ENCODE data around the gene RNH1. TPM values are rescaled to one million over a fixed set of nuclear protein-coding genes. Genes with fewer than 3 reads are reported as not detected.
A peak's percentile ranks its signal among the peaks of the same experiment; 100 is the strongest.

The RNH1 gene
- total RNA-seq, 2 donors from 2014 or later, result 185 to 248 TPM

DNA sequence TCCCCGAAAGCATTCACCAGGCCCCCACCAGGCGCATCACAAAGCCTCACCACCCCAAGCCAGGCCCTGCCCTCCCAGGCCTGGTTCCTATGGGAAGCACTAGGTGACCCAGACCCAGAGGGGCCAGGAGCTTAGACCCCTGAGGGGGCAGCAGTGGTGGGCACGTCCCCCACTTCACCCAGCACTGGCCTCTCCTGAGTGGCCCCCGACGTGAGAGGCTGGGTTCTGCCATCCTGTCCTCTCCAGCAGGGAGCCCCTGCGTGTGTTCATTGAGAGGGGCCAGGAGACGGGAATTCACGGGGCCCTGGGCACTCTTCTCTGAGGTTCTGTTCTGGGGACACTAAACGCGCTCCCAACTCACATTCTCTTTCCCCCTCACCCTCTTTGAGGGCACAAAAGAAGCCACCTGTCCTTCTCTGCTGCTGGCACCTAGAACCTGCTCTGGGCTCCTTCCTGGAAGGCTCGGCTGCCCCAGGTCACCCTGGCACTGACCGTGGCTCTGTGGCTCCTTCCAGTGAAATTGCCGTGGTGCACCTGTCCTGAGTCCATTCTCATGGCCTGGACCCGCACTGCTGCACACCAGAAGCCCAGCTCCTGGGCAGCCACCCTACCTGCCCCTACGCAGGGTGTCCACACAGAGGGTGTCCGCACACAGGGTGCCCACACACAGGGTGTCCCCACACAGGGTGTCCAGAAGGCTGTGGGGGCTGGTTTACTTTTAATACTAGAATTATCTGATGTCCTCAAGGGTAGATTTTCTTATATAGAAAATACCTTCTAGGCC, 44.7 kb downstream of the RNH1 start:
- Histone ChIP-seq H3K36me3 (peaks cover 4% of the 10 kb centered on the region), H3K27me3 (no peaks in the 10 kb centered on the region), H3K4me1 (peaks cover 0 to 25% of the 10 kb centered on the region in 2 donors), H3K27ac (no peak overlapping the region), H3K9me3 (no peaks in the 10 kb centered on the region), H3K4me3 (no peak overlapping the region)
- DNase-seq (ENCODE audit: low spot score), result no peak
- TF ChIP-seq, protein P1, sequence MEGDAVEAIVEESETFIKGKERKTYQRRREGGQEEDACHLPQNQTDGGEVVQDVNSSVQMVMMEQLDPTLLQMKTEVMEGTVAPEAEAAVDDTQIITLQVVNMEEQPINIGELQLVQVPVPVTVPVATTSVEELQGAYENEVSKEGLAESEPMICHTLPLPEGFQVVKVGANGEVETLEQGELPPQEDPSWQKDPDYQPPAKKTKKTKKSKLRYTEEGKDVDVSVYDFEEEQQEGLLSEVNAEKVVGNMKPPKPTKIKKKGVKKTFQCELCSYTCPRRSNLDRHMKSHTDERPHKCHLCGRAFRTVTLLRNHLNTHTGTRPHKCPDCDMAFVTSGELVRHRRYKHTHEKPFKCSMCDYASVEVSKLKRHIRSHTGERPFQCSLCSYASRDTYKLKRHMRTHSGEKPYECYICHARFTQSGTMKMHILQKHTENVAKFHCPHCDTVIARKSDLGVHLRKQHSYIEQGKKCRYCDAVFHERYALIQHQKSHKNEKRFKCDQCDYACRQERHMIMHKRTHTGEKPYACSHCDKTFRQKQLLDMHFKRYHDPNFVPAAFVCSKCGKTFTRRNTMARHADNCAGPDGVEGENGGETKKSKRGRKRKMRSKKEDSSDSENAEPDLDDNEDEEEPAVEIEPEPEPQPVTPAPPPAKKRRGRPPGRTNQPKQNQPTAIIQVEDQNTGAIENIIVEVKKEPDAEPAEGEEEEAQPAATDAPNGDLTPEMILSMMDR (IDR thresholded peaks at IDR 0.05), result no peak

DNA sequence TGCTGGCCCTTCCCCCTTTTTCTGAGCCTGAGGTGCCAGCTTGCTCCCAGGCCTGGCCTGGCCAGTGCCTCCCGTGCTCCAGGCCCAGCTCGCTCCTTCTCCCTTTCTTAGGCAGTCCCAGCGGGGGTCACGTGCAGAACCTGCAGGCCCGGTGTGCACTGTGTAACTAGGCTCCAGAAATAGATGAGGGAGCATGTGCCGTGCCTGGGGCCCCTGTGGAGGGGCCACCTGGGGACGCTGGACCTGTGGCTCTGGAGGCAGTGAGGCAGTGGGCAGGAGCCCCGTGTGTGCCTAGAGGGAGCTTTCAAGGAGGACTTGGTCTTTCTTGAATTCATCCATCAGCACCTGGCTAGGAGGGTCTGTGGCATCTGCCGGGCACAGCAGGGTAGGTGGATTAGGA, 45.4 kb downstream of the RNH1 start:
- Histone ChIP-seq H3K27ac (peak overlapping the region; percentile 69 to 74), H3K36me3 (peaks cover 4% of the 10 kb centered on the region), H3K4me1 (peaks cover 0 to 25% of the 10 kb centered on the region in 2 donors), H3K4me3 (no peak overlapping the region), H3K9me3 (no peaks in the 10 kb centered on the region), H3K27me3 (no peaks in the 10 kb centered on the region)
- TF ChIP-seq, protein P1 (IDR thresholded peaks at IDR 0.05), result no peak
- no peak for DNase-seq (ENCODE audit: low spot score)

DNA sequence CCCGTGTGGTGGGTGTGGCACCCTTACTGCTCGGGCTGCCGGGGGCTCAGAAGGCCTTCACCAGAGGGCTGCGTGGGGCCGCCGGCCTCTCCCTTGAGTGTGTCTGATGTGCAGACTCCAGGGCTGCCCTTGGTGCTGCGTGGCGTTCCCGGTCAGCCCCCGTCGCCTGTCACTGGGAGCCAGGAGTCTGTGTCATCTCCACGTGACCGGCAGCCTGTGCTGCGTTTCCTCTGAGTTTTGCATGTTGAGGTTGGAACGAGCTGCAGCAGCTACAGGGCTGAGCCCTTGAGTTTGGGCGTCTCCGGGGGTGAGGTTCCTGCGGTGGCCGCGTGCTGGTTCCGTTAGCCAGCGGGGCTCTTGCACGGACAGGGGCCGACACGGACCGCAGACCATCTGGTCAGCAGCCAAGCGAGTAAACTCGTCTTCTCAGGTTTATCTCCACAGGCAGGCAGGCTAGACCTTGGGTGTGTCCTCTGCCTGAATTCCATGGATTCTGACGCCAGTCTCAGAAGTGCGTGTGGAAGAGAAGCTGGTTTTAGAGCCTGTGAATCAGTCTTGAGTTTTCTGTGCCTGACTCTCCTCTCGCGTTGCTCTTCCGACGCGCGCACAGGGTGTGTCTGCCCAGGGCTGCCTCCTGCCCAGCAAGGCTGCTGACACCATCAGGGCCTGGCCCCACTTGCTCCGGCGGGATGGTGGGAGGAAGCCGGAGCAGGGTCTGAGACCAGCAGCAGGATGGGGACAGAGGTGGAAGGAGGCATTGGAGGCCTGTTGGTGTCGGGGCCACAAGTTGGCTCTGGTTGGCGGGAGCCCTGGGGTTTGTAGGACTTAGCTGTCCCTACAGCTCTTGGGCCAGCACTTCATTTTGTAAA, 46.5 kb downstream of the RNH1 start:
- Histone ChIP-seq H3K27ac (peak overlapping the region; percentile 69 to 74), H3K27me3 (no peaks in the 10 kb centered on the region), H3K4me3 (peak overlapping the region; percentile 9 to 28), H3K4me1 (peaks cover 0 to 27% of the 10 kb centered on the region in 2 donors), H3K9me3 (no peaks in the 10 kb centered on the region), H3K36me3 (peaks cover 4% of the 10 kb centered on the region)
- TF ChIP-seq, protein P1 (IDR thresholded peaks at IDR 0.05), result no peak
- peak; percentile 82 for DNase-seq (ENCODE audit: low spot score)

DNA sequence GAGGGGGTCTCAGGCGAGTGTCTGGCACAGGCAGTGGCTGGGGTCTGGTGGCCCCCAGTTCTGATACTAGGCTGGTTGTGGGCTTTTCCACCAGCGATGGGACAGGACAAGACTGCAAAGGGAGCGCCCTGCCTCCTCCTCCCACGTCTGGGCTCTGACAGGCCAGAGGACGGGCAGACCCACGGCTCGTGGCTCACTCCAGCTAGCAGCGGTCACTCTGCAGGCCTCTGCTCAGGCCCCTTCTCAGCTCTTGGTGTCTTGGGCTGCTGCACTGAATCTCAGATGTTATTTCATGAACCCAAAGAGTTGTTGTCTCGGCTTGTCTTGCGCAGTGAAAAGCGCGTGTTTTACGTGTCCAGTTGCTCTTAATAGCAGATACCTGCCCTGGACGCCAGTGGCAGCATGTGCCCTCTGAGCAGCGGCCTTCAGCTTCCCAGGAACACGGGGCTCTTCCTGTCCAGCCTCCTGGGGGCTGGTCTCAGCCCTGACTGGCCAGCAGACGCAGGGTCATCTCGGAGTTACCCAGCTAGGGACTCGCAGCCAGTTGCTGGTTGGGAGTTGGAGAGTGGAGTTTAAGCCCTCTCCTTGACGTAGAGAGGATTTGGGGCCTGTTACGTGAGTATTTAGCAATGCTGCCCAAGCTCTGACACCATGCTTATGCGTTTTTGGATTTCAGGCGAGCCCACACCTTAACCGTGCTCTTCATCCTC, 47.4 kb downstream of the RNH1 start:
- DNase-seq (ENCODE audit: low spot score), result no peak
- Histone ChIP-seq H3K4me3 (peak overlapping the region; percentile 9 to 28), H3K9me3 (no peaks in the 10 kb centered on the region), H3K27ac (peak overlapping the region; percentile 69 to 74), H3K36me3 (peaks cover 4% of the 10 kb centered on the region), H3K27me3 (no peaks in the 10 kb centered on the region), H3K4me1 (peaks cover 0 to 34% of the 10 kb centered on the region in 2 donors)
- TF ChIP-seq, protein P1 (IDR thresholded peaks at IDR 0.05), result no peak

DNA sequence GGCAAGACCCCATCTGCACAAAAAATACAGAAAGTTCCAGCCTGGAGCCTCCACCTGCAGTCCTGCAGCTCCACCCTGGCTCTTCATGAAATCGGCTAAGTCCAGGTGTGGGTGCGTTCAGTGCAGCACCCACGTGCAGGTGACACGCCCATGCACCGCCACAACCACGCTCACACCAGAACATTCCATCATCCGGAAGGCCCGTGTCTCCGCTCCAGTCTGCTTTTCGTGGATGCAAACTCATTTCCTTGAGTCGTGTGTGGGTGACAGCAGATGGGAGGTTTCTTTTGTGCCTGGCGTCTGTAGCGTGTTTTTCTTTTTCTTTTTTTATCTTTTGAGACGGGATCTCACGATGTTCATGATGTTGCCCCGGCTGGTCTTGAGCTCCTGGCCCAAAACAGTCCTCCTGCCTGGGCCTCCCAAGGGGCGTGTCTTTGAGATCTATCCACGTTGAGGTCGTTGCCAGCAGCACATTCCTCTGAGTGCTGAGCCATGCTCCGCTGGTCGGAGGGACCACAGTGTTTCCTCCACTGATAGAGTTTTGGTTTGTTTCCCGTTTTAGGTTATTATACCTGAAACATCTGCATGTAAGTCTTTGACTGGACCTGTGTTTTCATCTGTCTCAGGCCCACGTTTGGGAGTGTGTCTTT, 49.8 kb downstream of the RNH1 start:
- H3K4me3 ChIP-seq, result no peak overlapping the region
- H3K36me3 ChIP-seq, result peaks cover 20% of the 10 kb centered on the region
- no peaks in the 10 kb centered on the region for H3K9me3 ChIP-seq
- H3K27me3 ChIP-seq, result no peaks in the 10 kb centered on the region
- peaks cover 0 to 36% of the 10 kb centered on the region in 2 donors for H3K4me1 ChIP-seq
- no peak for DNase-seq (ENCODE audit: low spot score)
- no peak overlapping the region for H3K27ac ChIP-seq
- TF ChIP-seq, protein P1 (IDR thresholded peaks at IDR 0.05), result no peak

Data from right atrium auricular region (tissue), 2 donors.